Measurements from ENCODE around the gene TDG. TPM values are rescaled to one million over a fixed set of nuclear protein-coding genes. Genes with fewer than 3 reads are reported as not detected.

TDG gene
- total and polyA plus RNA-seq, 2 experiments from 2014 or later, result 27.9 to 47.9 TPM

DNA sequence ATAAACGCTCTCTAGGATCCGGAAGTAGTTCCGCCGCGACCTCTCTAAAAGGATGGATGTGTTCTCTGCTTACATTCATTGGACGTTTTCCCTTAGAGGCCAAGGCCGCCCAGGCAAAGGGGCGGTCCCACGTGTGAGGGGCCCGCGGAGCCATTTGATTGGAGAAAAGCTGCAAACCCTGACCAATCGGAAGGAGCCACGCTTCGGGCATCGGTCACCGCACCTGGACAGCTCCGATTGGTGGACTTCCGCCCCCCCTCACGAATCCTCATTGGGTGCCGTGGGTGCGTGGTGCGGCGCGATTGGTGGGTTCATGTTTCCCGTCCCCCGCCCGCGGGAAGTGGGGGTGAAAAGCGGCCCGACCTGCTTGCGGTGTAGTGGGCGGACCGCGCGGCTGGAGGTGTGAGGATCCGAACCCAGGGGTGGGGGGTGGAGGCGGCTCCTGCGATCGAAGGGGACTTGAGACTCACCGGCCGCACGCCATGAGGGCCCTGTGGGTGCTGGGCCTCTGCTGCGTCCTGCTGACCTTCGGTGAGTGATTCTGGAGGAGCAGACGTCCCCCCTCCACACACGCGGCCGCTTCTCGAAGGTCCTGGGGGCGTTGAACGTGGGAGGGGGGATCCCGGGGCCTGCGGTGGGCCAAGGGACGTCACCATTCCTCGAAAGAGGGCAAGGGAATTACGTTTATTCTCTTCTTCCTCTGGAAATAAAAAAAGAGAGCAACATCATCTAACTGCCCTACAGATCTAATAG lies 35.5 kb upstream of the TDG start, which contains the start of gene HSP90B1:
HSP90B1 (plus strand) TSS at position 377 of the 753 bp plus-strand sequence; CDS start at position 483, 106 bp downstream.
- Histone ChIP-seq H4K20me1 (ENCODE audit: insufficient read depth, poor library complexity, severe bottlenecking) (peaks cover 43% of the 10 kb centered on the region), H3K4me2 (peak within 1 kb of the TSS; percentile 86), H3K36me3 (replicated peaks; ENCODE audit: insufficient read depth, low read depth) (no peaks in the 10 kb centered on the region), H3K4me1 (ENCODE audit: insufficient read depth) (peaks cover 25% of the 10 kb centered on the region), H3K27me3 (no peaks in the 10 kb centered on the region), H3K4me3 (peak within 1 kb of the TSS; percentile 59), H3K9me2 (replicated peaks; ENCODE audit: insufficient read depth) (no peaks in the 10 kb centered on the region), H3K79me2 (peaks cover 49% of the 10 kb centered on the region), H3K27ac (peak within 1 kb of the TSS; percentile 99), H3K9me3 (ENCODE audit: low read depth) (no peaks in the 10 kb centered on the region), H2AFZ (peak within 1 kb of the TSS; percentile 93)
- WGBS (ENCODE audit: low lambda C conversion rate, missing lambda C conversion rate), result under 1% methylated on average over 46 of the region's 56 CpGs
- peak; percentile 99 for DNase-seq (ENCODE audit: low spot score)
- TF ChIP-seq EZH2phosphoT487 (IDR thresholded peaks at IDR 0.05; ENCODE audit: low read depth, severe bottlenecking, unreplicated experiment), result no peak

DNA sequence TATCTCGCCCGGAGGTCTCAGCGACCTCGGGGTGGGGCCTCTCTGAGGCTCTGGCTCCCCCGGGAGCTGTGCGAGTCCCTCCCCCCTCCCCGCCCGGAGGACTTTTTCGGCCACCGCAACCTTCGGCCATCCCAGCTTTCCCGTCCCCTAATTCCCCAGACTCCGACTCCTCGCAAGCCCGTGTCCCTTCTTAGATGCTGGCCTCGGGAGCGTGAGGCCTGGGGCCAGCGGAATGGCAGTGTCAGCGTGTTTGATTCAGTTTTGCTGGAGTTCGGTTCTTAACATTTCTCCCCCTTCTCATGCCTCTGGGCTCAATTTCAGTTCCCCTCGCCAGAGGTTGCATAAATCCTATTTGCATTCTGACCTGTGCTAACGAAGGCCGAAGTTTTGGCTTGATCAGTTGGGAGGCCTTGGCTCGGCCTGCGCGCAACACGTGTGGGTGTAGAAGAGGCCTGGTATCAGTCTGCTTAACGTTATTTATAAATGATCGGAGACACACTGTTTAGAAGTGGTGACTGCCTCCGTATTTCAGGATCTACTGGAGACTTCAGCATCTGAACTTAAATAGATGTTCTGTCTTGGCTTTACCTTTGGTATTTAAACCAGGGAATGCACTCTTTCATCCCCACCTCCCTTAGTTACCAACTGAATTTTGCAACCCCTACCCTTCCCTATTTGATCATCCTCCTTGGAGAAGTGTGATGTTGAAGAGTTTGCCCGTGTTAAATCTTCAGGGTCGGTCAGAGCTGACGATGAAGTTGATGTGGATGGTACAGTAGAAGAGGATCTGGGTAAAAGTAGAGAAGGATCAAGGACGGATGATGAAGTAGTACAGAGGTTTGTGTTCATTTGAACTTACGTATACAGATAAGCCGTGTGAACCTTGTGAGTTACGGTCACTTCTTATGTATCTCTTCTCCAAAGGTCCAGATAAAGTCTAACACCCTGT lies 34.6 kb upstream of the TDG start:
- H3K4me1 ChIP-seq (ENCODE audit: insufficient read depth), result peaks cover 33% of the 10 kb centered on the region
- no peaks in the 10 kb centered on the region for H3K36me3 ChIP-seq (replicated peaks; ENCODE audit: insufficient read depth, low read depth)
- H2AFZ ChIP-seq, result peak overlapping the region; percentile 5
- peak overlapping the region; percentile 59 for H3K4me3 ChIP-seq
- H3K9me2 ChIP-seq (replicated peaks; ENCODE audit: insufficient read depth), result no peaks in the 10 kb centered on the region
- peak overlapping the region; percentile 74 for H3K27ac ChIP-seq
- H3K9me3 ChIP-seq (ENCODE audit: low read depth), result no peaks in the 10 kb centered on the region
- H3K79me2 ChIP-seq, result peaks cover 57% of the 10 kb centered on the region
- peak; percentile 24 for DNase-seq (ENCODE audit: low spot score)
- TF ChIP-seq EZH2phosphoT487 (IDR thresholded peaks at IDR 0.05; ENCODE audit: low read depth, severe bottlenecking, unreplicated experiment) (no peak), CTCF (IDR thresholded peaks at IDR 0.05; ENCODE audit: poor library complexity) (no peak), EZH2 (IDR thresholded peaks at IDR 0.05; ENCODE audit: borderline replicate concordance) (no peak)
- H3K27me3 ChIP-seq, result no peaks in the 10 kb centered on the region
- WGBS (ENCODE audit: low lambda C conversion rate, missing lambda C conversion rate), result 2% methylated on average over 33 of the region's 37 CpGs
- peaks cover 51% of the 10 kb centered on the region for H4K20me1 ChIP-seq (ENCODE audit: insufficient read depth, poor library complexity, severe bottlenecking)
- H3K4me2 ChIP-seq, result peak overlapping the region; percentile 82

- no peaks in the 10 kb centered on the region for H3K36me3 ChIP-seq (replicated peaks; ENCODE audit: insufficient read depth, low read depth)
- no peaks in the 10 kb centered on the region for H3K27me3 ChIP-seq
- peaks cover 34% of the 10 kb centered on the region for H3K4me1 ChIP-seq (ENCODE audit: insufficient read depth)
- peak overlapping the region; percentile 82 for H3K4me2 ChIP-seq
- H3K9me3 ChIP-seq (ENCODE audit: low read depth), result no peaks in the 10 kb centered on the region
- H3K79me2 ChIP-seq, result peaks cover 71% of the 10 kb centered on the region
- H4K20me1 ChIP-seq (ENCODE audit: insufficient read depth, poor library complexity, severe bottlenecking), result peaks cover 63% of the 10 kb centered on the region
- no peaks in the 10 kb centered on the region for H3K9me2 ChIP-seq (replicated peaks; ENCODE audit: insufficient read depth)
- no peak overlapping the region for H3K4me3 ChIP-seq
- WGBS (ENCODE audit: low lambda C conversion rate, missing lambda C conversion rate), result 62% methylated on average over 2 of the region's 2 CpGs
- H3K27ac ChIP-seq, result no peak overlapping the region
- TF ChIP-seq EZH2phosphoT487 (IDR thresholded peaks at IDR 0.05; ENCODE audit: low read depth, severe bottlenecking, unreplicated experiment) (no peak), CTCF (IDR thresholded peaks at IDR 0.05; ENCODE audit: poor library complexity) (no peak), EZH2 (IDR thresholded peaks at IDR 0.05; ENCODE audit: borderline replicate concordance) (no peak)
- no peak for DNase-seq (ENCODE audit: low spot score)
- H2AFZ ChIP-seq, result no peak overlapping the region
These were observed 32.4 kb upstream of the TDG start for GRCh38 chr12:103933237-103933636.
